Kidney epithelial cell (primary cell): ENCODE measurements around the gene HMGCL. TPM values are rescaled to one million over a fixed set of nuclear protein-coding genes. Genes with fewer than 3 reads are reported as not detected.
A peak's percentile ranks its signal among the peaks of the same experiment; 100 is the strongest.

Experiments used
- DNase-seq: peaks from one replicate; pipeline ENCODE4 v3.0.0-alpha.2; 2010; ENCODE audit warnings: low read depth
- H3K27me3 ChIP-seq: 2 replicates; pipeline ENCODE4 v1.6.0; 2011; ENCODE audit warnings: low read length; ENCODE audit not compliant: control insufficient read depth, insufficient read depth
- H3K36me3 ChIP-seq: 2 replicates; pipeline ENCODE4 v1.5.1; 2011; ENCODE audit warnings: low read length; ENCODE audit not compliant: control insufficient read depth, insufficient read depth
- H3K4me3 ChIP-seq: 2 replicates; pipeline ENCODE4 v1.5.1; 2011; ENCODE audit warnings: low read depth, mild to moderate bottlenecking, control low read depth, low read length
- CTCF ChIP-seq: IDR thresholded peaks from 2 replicates; pipeline ENCODE4 v1.5.1; 2011; ENCODE audit warnings: mild to moderate bottlenecking, moderate library complexity, low read length, control low read depth, inconsistent platforms; ENCODE audit not compliant: insufficient read depth, poor library complexity, severe bottlenecking
- total RNA-seq: library from RNA; depleted of rRNA; stranded (reverse); fragments of >200 nt; gene quantifications from 2 replicates; pipeline ENCODE4 v1.2.3, GENCODE V29; 2015

Gene HMGCL
- total RNA-seq, 1 donor from 2014 or later = 65.6 TPM

- Histone ChIP-seq H3K27me3 (no peaks in the 10 kb centered on the region), H3K4me3 (no peak overlapping the region), H3K36me3 (peaks cover 5% of the 10 kb centered on the region)
- no peak for TF ChIP-seq CTCF
- DNase-seq = no peak
Observed at GRCh38 chr1:23793861-23794731, 31.1 kb downstream of the HMGCL start.

- DNase-seq = no peak
- H3K27me3 ChIP-seq = no peaks in the 10 kb centered on the region
- TF ChIP-seq CTCF = no peak
- H3K4me3 ChIP-seq = no peak overlapping the region
- H3K36me3 ChIP-seq = peaks cover 5% of the 10 kb centered on the region
Observed at GRCh38 chr1:23793018-23793781, 32.0 kb downstream of the HMGCL start.

- no peak for DNase-seq
- Histone ChIP-seq H3K4me3 (peak overlapping the region; percentile 90), H3K36me3 (peaks cover 6% of the 10 kb centered on the region), H3K27me3 (no peaks in the 10 kb centered on the region)
- TF ChIP-seq CTCF = no peak
Observed at GRCh38 chr1:23792151-23792945, 32.9 kb downstream of the HMGCL start.

GRCh38 chr1:23791516-23792047 lies 33.6 kb downstream of the HMGCL start:
- DNase-seq = no peak
- Histone ChIP-seq H3K4me3 (peak overlapping the region; percentile 90), H3K36me3 (peaks cover 4% of the 10 kb centered on the region), H3K27me3 (no peaks in the 10 kb centered on the region)
- TF ChIP-seq CTCF = no peak

GRCh38 chr1:23790696-23791515 lies 34.3 kb downstream of the HMGCL start, which contains the start of gene LYPLA2:
Gene LYPLA2, plus strand, starts transcription at chr1:23791145. Its CDS starts 1,538 bp downstream, at chr1:23792683.
- no peak for TF ChIP-seq CTCF
- peaks cover 6% of the 10 kb centered on the region for H3K36me3 ChIP-seq
- H3K27me3 ChIP-seq = no peaks in the 10 kb centered on the region
- DNase-seq = no peak
- H3K4me3 ChIP-seq = peak within 1 kb of the TSS; percentile 90
